ENCODE data around the gene STK35. TPM values are rescaled to one million over a fixed set of nuclear protein-coding genes. Genes with fewer than 3 reads are reported as not detected.

Gene STK35
- total and polyA plus RNA-seq, 2 donors (not counting 3 experiments of a cell fraction or from before 2014, with no cell fraction given), result 10.2 to 17.5 TPM

GRCh38 chr20:2108498-2108897, 6.9 kb downstream of the STK35 start:
- Histone ChIP-seq H3K9me3 (replicated peaks; ENCODE audit: control insufficient read depth, insufficient read depth, low read length) (no peaks in the 10 kb centered on the region), H4K20me1 (replicated peaks; ENCODE audit: control insufficient read depth, extremely low read depth, insufficient read depth, low read length) (peaks cover 8% of the 10 kb centered on the region), H3K4me1 (ENCODE audit: control insufficient read depth, extremely low read depth, insufficient read depth, low read length) (peaks cover 18% of the 10 kb centered on the region), H3K4me3 (replicated peaks in 1 of 3; ENCODE audit: insufficient read depth in 1 of 3, low read depth in 1 of 3, low read length in 3 of 3) (no peak overlapping the region), H2AFZ (ENCODE audit: low read depth, low read length) (no peak overlapping the region), H3K79me2 (ENCODE audit: control insufficient read depth, insufficient read depth, low read length) (peaks cover 94% of the 10 kb centered on the region), H3K4me2 (ENCODE audit: insufficient read depth, low read length) (no peak overlapping the region), H3K9ac (replicated peaks; ENCODE audit: extremely low read depth, insufficient read depth, low read length) (no peak overlapping the region), H3K9me1 (replicated peaks; ENCODE audit: control insufficient read depth, extremely low read depth, insufficient read depth, low read length) (no peaks in the 10 kb centered on the region), H3K36me3 (ENCODE audit: control insufficient read depth in 2 of 2, extremely low read depth in 1 of 2, insufficient read depth in 2 of 2, low read length in 2 of 2) (peaks cover 3 to 4% of the 10 kb centered on the region in 2 experiments), H3K27ac (ENCODE audit: insufficient read depth, low read depth, low read length) (no peak overlapping the region), H3K27me3 (ENCODE audit: control insufficient read depth in 2 of 2, insufficient read depth in 2 of 2, low read length in 2 of 2) (no peaks in the 10 kb centered on the region)
- TF ChIP-seq POLR2A (IDR thresholded peaks at IDR 0.05; ENCODE audit: low read depth, low read length) (no peak), POLR2AphosphoS5 (IDR thresholded peaks at IDR 0.05; ENCODE audit: insufficient read depth, low read depth, low read length) (no peak), MYC (IDR thresholded peaks at IDR 0.05; ENCODE audit: low read depth, low read length) (no peak), FOS (IDR thresholded peaks at IDR 0.05; ENCODE audit: borderline replicate concordance, insufficient read depth, low read length) (no peak), EZH2 (IDR thresholded peaks at IDR 0.05; ENCODE audit: borderline replicate concordance, low read depth, low read length, severe bottlenecking) (no peak), GATA2 (IDR thresholded peaks at IDR 0.05; ENCODE audit: insufficient read depth, insufficient read length, low read depth, low read length) (no peak), JUN (IDR thresholded peaks at IDR 0.05; ENCODE audit: borderline replicate concordance, insufficient read depth, insufficient read length, low read depth) (no peak), MAX (IDR thresholded peaks at IDR 0.05; ENCODE audit: insufficient read depth, insufficient read length) (no peak), CTCF (IDR thresholded peaks at IDR 0.05; ENCODE audit: extremely low read depth in 1 of 2, insufficient read depth in 1 of 2, low read depth in 1 of 2, low read length in 2 of 2) (no peak)
- dilution Hi-C loops (cut with MboI; ENCODE audit: extremely low pct_ligation_motif_present, low sequenced_read_pairs) (no loop called here), intact Hi-C loops (cut with micrococcal nuclease) (loop anchor here (10.0 kb wide), 4 partner anchors 214 to 546 kb away; partner anchors contain the start of genes NOP56 and SIRPA)
- POLR2A ChIA-PET, result no interaction called here
- DNase-seq (ENCODE audit: low read depth, low spot score) (no peak), FAIRE-seq (no peak)
- no TSS peak for BruUV-seq (replicated peaks)
- CTCF ChIA-PET, result interaction anchor here (1.2 to 1.8 kb wide), 2 partner anchors 15 to 64 kb away, joined by 4 to 6 read pairs; no protein-coding TSS in a partner anchor

Data from endothelial cell of umbilical vein (primary cell).